GM12878 (cell line): ENCODE data around the gene USP34. TPM values are rescaled to one million over a fixed set of nuclear protein-coding genes. Genes with fewer than 3 reads are reported as not detected.

Experiments used
- ATAC-seq: fragments of 200-7000 bp; cut with Tn5 transposase; 3 replicates; pipeline ENCODE4 v1.9.1; 2020; ENCODE audit warnings: mild to moderate bottlenecking, moderate library complexity
- BruUV-seq: library from RNA; stranded (reverse); fragments of 400-500 nt; replicated peaks from 2 replicates; lab custom pipeline; 2021; lab: Mats Ljungman, UMichigan
- CTCF ChIA-PET: fragments of 300-600 bp; sonication (Branson Sonifier 250); formaldehyde crosslinking; extraction: SDS; loops from one replicate; lab custom pipeline; 2021; ENCODE audit warnings: inconsistent platforms; lab: Yijun Ruan, JAX
- POLR2A ChIA-PET: fragments of 350-600 bp; formaldehyde crosslinking; extraction: SDS; loops from one replicate; lab custom pipeline; 2021; ENCODE audit warnings: inconsistent platforms; lab: Charles Lee
- RAD21 ChIA-PET: fragments of 300-600 bp; sonication (Branson Sonifier 250); formaldehyde crosslinking; loops from one replicate; lab custom pipeline; 2023; ENCODE audit warnings: antibody characterized with exemption; ENCODE audit not compliant: unreplicated experiment; lab: Charles Lee
- SMC1A ChIA-PET: fragments of 300-600 bp; sonication (Branson Sonifier 250); formaldehyde crosslinking; loops from one replicate; lab custom pipeline; 2023; ENCODE audit not compliant: unreplicated experiment, uncharacterized antibody; lab: Charles Lee
- DNase-seq: peaks from one replicate; pipeline ENCODE4 v3.0.0-alpha.2; 2011; ENCODE audit warnings: low read depth, low spot score
- FAIRE-seq: peaks from 3 replicates; lab custom pipeline; 2011; peaks lifted over from hg19 to GRCh38; lab: Jason Lieb, UNC
- H2AFZ ChIP-seq: 2 replicates; pipeline ENCODE4 v1.6.0; 2011; ENCODE audit warnings: low read depth, low read length, control low read depth; ENCODE audit not compliant: control insufficient read depth
- H3K27ac ChIP-seq: 2 replicates; pipeline ENCODE4 v1.5.1; 2011; ENCODE audit warnings: control low read depth; ENCODE audit not compliant: control insufficient read depth, insufficient read depth
- H3K27me3 ChIP-seq, 2 experiments: replicated peaks in 1 of 2; 2 replicates each; pipeline versions ENCODE4 v1.6.0 to v1.6.1; 2011; ENCODE audit warnings: low read length in 1 of 2; ENCODE audit not compliant: control insufficient read depth in 2 of 2, insufficient read depth in 2 of 2
- H3K36me3 ChIP-seq, 2 experiments: 2 replicates each; pipeline ENCODE4 v1.5.1; 2011; ENCODE audit warnings: low read length in 1 of 2; ENCODE audit not compliant: control insufficient read depth in 2 of 2, insufficient read depth in 2 of 2
- H3K4me1 ChIP-seq: 2 replicates; pipeline ENCODE4 v1.6.1; 2011; ENCODE audit warnings: mild to moderate bottlenecking, low read length, moderate library complexity, mixed read lengths; ENCODE audit not compliant: control insufficient read depth, insufficient read depth
- H3K4me2 ChIP-seq: 2 replicates; pipeline ENCODE4 v1.6.0; 2011; ENCODE audit warnings: control low read depth; ENCODE audit not compliant: control insufficient read depth, insufficient read depth
- H3K4me3 ChIP-seq: fragments of 200-600 bp; sonication (generic); 2 replicates; pipeline ENCODE4 v1.5.1; 2016
- H3K79me2 ChIP-seq: 2 replicates; pipeline ENCODE4 v1.6.0; 2011; ENCODE audit warnings: low read length; ENCODE audit not compliant: control insufficient read depth, insufficient read depth
- H3K9ac ChIP-seq: 2 replicates; pipeline ENCODE4 v1.8.0; 2011; ENCODE audit warnings: low read length, control low read depth, mixed read lengths; ENCODE audit not compliant: control insufficient read depth, insufficient read depth
- H3K9me3 ChIP-seq: replicated peaks from 3 replicates; pipeline ENCODE4 v1.5.1; 2011; ENCODE audit warnings: mild to moderate bottlenecking, low read length; ENCODE audit not compliant: control insufficient read depth, insufficient read depth
- H4K20me1 ChIP-seq: 2 replicates; pipeline ENCODE4 v1.6.0; 2011; ENCODE audit not compliant: control insufficient read depth, insufficient read depth
- BMI1 ChIP-seq: fragments of 450-650 bp; IDR thresholded peaks from 2 replicates; pipeline ENCODE4 v1.6.1; 2016; ENCODE audit warnings: mild to moderate bottlenecking, moderate library complexity, borderline replicate concordance
- E2F8 ChIP-seq: fragments of 450-650 bp; IDR thresholded peaks from 2 replicates; pipeline ENCODE4 v1.6.1; 2018; ENCODE audit warnings: mild to moderate bottlenecking, low read depth, moderate library complexity; ENCODE audit not compliant: partially characterized antibody
- EZH2 ChIP-seq: IDR thresholded peaks from 2 replicates; pipeline ENCODE4 v1.6.1; 2012; ENCODE audit warnings: low read depth, mild to moderate bottlenecking, control low read depth, inconsistent platforms, low read length, borderline replicate concordance; ENCODE audit not compliant: control insufficient read depth
- MEF2B ChIP-seq: fragments of 450-650 bp; IDR thresholded peaks from 2 replicates; pipeline ENCODE4 v1.6.1; 2018; ENCODE audit warnings: mild to moderate bottlenecking, moderate library complexity; ENCODE audit not compliant: partially characterized antibody, poor library complexity, severe bottlenecking
- MXI1 ChIP-seq: fragments of 150-350 bp; IDR thresholded peaks from 2 replicates; pipeline ENCODE4 v1.6.1; 2011; ENCODE audit warnings: low read depth, mild to moderate bottlenecking, inconsistent platforms, low read length, improper control_type of control experiment
- MYB ChIP-seq: fragments of 150-350 bp; IDR thresholded peaks from 2 replicates; pipeline ENCODE4 v1.6.1; 2014; ENCODE audit warnings: mild to moderate bottlenecking, low read depth, low read length, borderline replicate concordance
- NFIC ChIP-seq: IDR thresholded peaks from 2 replicates; pipeline ENCODE4 v1.6.1; 2012; ENCODE audit warnings: low read depth, mild to moderate bottlenecking, inconsistent platforms, low read length, moderate library complexity
- NR2C1 ChIP-seq: fragments of 450-650 bp; IDR thresholded peaks from 2 replicates; pipeline ENCODE4 v1.6.1; 2017; ENCODE audit warnings: antibody characterized with exemption, mild to moderate bottlenecking, moderate library complexity
- NR2F1 ChIP-seq: fragments of 450-650 bp; conservative IDR thresholded peaks from 2 replicates; pipeline ENCODE4 v1.6.1; 2017; ENCODE audit warnings: mild to moderate bottlenecking
- POLR2AphosphoS5 ChIP-seq: IDR thresholded peaks from 2 replicates; pipeline ENCODE4 v1.6.1; 2011; ENCODE audit warnings: mild to moderate bottlenecking, low read length, inconsistent platforms
- RCOR1 ChIP-seq: conservative IDR thresholded peaks from 2 replicates; pipeline ENCODE4 v1.6.1; 2012; ENCODE audit warnings: low read depth, low read length, improper control_type of control experiment
- REST ChIP-seq: IDR thresholded peaks from 2 replicates; pipeline ENCODE4 v1.6.1; 2012; ENCODE audit warnings: mild to moderate bottlenecking, low read depth, low read length
- RFX5 ChIP-seq: IDR thresholded peaks from 2 replicates; pipeline ENCODE4 v1.6.1; 2011; ENCODE audit warnings: low read depth, low read length, improper control_type of control experiment
- SUPT20H ChIP-seq: IDR thresholded peaks from 2 replicates; pipeline ENCODE4 v1.6.1; 2011; ENCODE audit warnings: low read depth, mild to moderate bottlenecking, low read length, moderate library complexity, borderline replicate concordance; ENCODE audit not compliant: control insufficient read depth
- TBL1XR1 ChIP-seq: IDR thresholded peaks from 2 replicates; pipeline ENCODE4 v1.6.1; 2012; ENCODE audit warnings: low read depth, low read length, improper control_type of control experiment
- YY1 ChIP-seq: IDR thresholded peaks from 2 replicates; pipeline ENCODE4 v1.6.1; 2011; ENCODE audit warnings: low read depth, mild to moderate bottlenecking, low read length
- WGBS: methylation state at CpG from one replicate; pipeline ENCODE4 v1.1.6; 2016; ENCODE audit warnings: low lambda C conversion rate; ENCODE audit not compliant: insufficient replicate concordance, insufficient coverage; ENCODE audit errors: missing lambda C conversion rate; 5-methylcytosine and 5-hydroxymethylcytosine counted together
- in situ Hi-C: fragments of 300-500 bp; cut with MboI; formaldehyde crosslinking; loops from 9 replicates; pipeline ENCODE4 v1.14.3; 2018; ENCODE audit warnings: mixed read lengths
- intact Hi-C: fragments of 100-400 bp; cut with micrococcal nuclease; formaldehyde crosslinking; loops from one replicate; pipeline ENCODE4 v1.14.2; 2022; ENCODE audit not compliant: unreplicated experiment
- polyA plus RNA-seq, 11 experiments: library from polyadenylated mRNA; depleted of rRNA in 4 of 11; unstranded in 6 of 11; stranded (reverse) in 5 of 11; fragments of >200 nt; fragmentation: Nextera tagmentation in 4 of 11; fragmentation: Illumina TruSeq in 1 of 11; extraction: Ambion mirVana in 4 of 11; extraction: Trizol in 1 of 11; gene quantifications; 1 replicate in 1 of 11; 2 replicates in 10 of 11; pipeline versions ENCODE4 v1.2.1 to v1.2.3, GENCODE V29; 2011 to 2016; ENCODE audit warnings: inconsistent platforms in 2 of 11, missing spikeins in 2 of 11, low read depth in 1 of 11
- total RNA-seq, 4 experiments: library from RNA; depleted of rRNA in 3 of 4; stranded (reverse); fragments of >200 nt in 3 of 4; fragmentation: Illumina TruSeq in 1 of 4; extraction: Trizol in 1 of 4; gene quantifications; 2 replicates each; pipeline versions ENCODE4 v1.2.1 to v1.2.3, GENCODE V29; 2013 to 2021
- TF ChIP-seq, protein P1 (sequence below): fragments of 450-650 bp; conservative IDR thresholded peaks from 2 replicates; pipeline ENCODE4 v1.6.1; 2017; ENCODE audit warnings: mild to moderate bottlenecking, moderate library complexity

USP34 gene
- total and polyA plus RNA-seq, 10 of the 15 experiments (the other 5 are each of a cell fraction or from before 2014, with no cell fraction given), result 26.2 to 106 (median 62.1) TPM

DNA sequence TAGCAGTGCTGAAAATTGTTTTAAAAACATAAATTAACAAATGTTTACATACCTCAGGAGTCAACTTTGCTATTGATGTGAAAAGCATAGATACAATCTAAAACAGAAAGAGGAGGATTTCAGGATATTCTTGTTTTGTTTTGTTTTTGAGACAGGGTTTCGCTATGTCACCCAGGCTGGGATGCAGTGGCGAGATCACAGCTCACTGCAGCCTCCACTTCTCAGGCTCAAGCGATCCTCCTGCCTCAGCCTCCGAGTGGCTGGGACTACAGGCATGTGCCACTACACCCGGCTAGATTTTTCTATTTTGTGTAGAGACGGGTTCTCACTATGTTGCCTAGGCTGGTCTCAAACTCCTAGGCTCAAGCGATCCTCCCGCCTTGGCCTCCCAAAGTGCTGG lies 248.3 kb downstream of the USP34 start:
- ATAC-seq, result no peak
- TF ChIP-seq TBL1XR1 (no peak), POLR2AphosphoS5 (no peak), YY1 (no peak), MXI1 (no peak), E2F8 (no peak), BMI1 (no peak), REST (no peak), NR2F1 (no peak), RFX5 (no peak), NFIC (no peak), MYB (no peak), MEF2B (no peak), RCOR1 (no peak), EZH2 (no peak), SUPT20H (no peak), NR2C1 (no peak)
- TF ChIP-seq, protein P1, sequence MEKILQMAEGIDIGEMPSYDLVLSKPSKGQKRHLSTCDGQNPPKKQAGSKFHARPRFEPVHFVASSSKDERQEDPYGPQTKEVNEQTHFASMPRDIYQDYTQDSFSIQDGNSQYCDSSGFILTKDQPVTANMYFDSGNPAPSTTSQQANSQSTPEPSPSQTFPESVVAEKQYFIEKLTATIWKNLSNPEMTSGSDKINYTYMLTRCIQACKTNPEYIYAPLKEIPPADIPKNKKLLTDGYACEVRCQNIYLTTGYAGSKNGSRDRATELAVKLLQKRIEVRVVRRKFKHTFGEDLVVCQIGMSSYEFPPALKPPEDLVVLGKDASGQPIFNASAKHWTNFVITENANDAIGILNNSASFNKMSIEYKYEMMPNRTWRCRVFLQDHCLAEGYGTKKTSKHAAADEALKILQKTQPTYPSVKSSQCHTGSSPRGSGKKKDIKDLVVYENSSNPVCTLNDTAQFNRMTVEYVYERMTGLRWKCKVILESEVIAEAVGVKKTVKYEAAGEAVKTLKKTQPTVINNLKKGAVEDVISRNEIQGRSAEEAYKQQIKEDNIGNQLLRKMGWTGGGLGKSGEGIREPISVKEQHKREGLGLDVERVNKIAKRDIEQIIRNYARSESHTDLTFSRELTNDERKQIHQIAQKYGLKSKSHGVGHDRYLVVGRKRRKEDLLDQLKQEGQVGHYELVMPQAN, result no peak
- TF ChIP-seq, all 136 proteins: peak for 0
- Histone ChIP-seq H3K27me3 (no peaks in the 10 kb centered on the region), H3K9me3 (no peaks in the 10 kb centered on the region), H2AFZ (no peak overlapping the region), H3K4me2 (no peak overlapping the region), H3K79me2 (no peaks in the 10 kb centered on the region), H3K9ac (no peak overlapping the region), H3K4me3 (no peak overlapping the region), H4K20me1 (no peaks in the 10 kb centered on the region), H3K4me1 (no peaks in the 10 kb centered on the region), H3K27ac (no peak overlapping the region), H3K36me3 (peaks cover 0 to 25% of the 10 kb centered on the region in 2 experiments; a peak in 3 of 4 replicates)
- in situ Hi-C loops, result no loop called here
- WGBS, result 98% methylated on average over 8 of the region's 8 CpGs
- ChIA-PET CTCF (no interaction called here), RAD21 (no interaction called here), SMC1A (interaction anchor here (1.7 kb wide), 1 partner anchor 436 kb away, joined by 4 read pairs; no protein-coding TSS in a partner anchor), POLR2A (no interaction called here)
- intact Hi-C loops, result no loop called here
- FAIRE-seq (no peak), DNase-seq (no peak)
- no TSS peak for BruUV-seq
